Neural cell (in vitro differentiated cells): Measurements from ENCODE around the gene TRIM29.

ENCODE experiments used
- CTCF ChIP-seq: fragments of 450-650 bp; IDR thresholded peaks from 2 replicates; pipeline ENCODE4 v1.5.1; 2014; ENCODE audit warnings: antibody characterized with exemption, mild to moderate bottlenecking, moderate library complexity; ENCODE audit not compliant: poor library complexity, severe bottlenecking
- EP300 ChIP-seq: fragments of 450-650 bp; conservative IDR thresholded peaks from 2 replicates; pipeline ENCODE4 v1.6.1; 2014; ENCODE audit warnings: antibody characterized with exemption, mild to moderate bottlenecking, moderate library complexity; ENCODE audit not compliant: poor library complexity, severe bottlenecking
- EZH2 ChIP-seq: fragments of 200-600, 300-800 bp; shearing (Covaris generic), sonication (generic); IDR thresholded peaks from 2 replicates; pipeline ENCODE4 v1.6.1; 2014; ENCODE audit warnings: antibody characterized with exemption, low read length, borderline replicate concordance, mild to moderate bottlenecking; ENCODE audit not compliant: insufficient read depth, poor library complexity, severe bottlenecking
- MXI1 ChIP-seq: fragments of 450-650 bp; conservative IDR thresholded peaks from 2 replicates; pipeline ENCODE4 v1.6.1; 2014; ENCODE audit warnings: antibody characterized with exemption, mild to moderate bottlenecking; ENCODE audit not compliant: poor library complexity, severe bottlenecking
- POLR2AphosphoS5 ChIP-seq: IDR thresholded peaks from 2 replicates; pipeline ENCODE4 v1.6.1; 2012
- RAD21 ChIP-seq: fragments of 450-650 bp; conservative IDR thresholded peaks from 2 replicates; pipeline ENCODE4 v1.6.1; 2014; ENCODE audit warnings: antibody characterized with exemption, mild to moderate bottlenecking, moderate library complexity
- REST ChIP-seq: IDR thresholded peaks from 2 replicates; pipeline ENCODE4 v1.6.1; 2012; ENCODE audit warnings: borderline replicate concordance
- SMC3 ChIP-seq: fragments of 450-650 bp; conservative IDR thresholded peaks from 2 replicates; pipeline ENCODE4 v1.6.1; 2014; ENCODE audit warnings: antibody characterized with exemption, mild to moderate bottlenecking, moderate library complexity; ENCODE audit not compliant: poor library complexity
- TAF1 ChIP-seq: IDR thresholded peaks from 2 replicates; pipeline ENCODE4 v1.6.1; 2012; ENCODE audit warnings: low read depth

GRCh38 chr11:120149246-120149645 is 11.3 kb upstream of the TRIM29 start:
- TF ChIP-seq CTCF (no peak), RAD21 (no peak), EZH2 (no peak), POLR2AphosphoS5 (no peak), REST (no peak), EP300 (no peak), TAF1 (no peak), SMC3 (no peak), MXI1 (no peak)
